Colonic mucosa (tissue), 4 donors: ENCODE measurements around the gene PLK2. TPM values are rescaled to one million over a fixed set of nuclear protein-coding genes. Genes with fewer than 3 reads are reported as not detected.

Experiments used
- DNase-seq: peaks from one replicate; pipeline ENCODE4 v3.0.0-alpha.2; 2020
- H3K27ac ChIP-seq: fragments of 200-600 bp; one replicate; pipeline ENCODE4 v1.8.0; 2021
- H3K27me3 ChIP-seq: fragments of 200-600 bp; one replicate; pipeline ENCODE4 v1.8.0; 2021
- H3K36me3 ChIP-seq: fragments of 200-600 bp; one replicate; pipeline ENCODE4 v1.8.0; 2021
- H3K4me1 ChIP-seq: fragments of 200-600 bp; one replicate; pipeline ENCODE4 v1.8.0; 2021; ENCODE audit warnings: mild to moderate bottlenecking
- H3K4me3 ChIP-seq: fragments of 200-600 bp; one replicate; pipeline ENCODE4 v1.8.0; 2021
- H3K9ac ChIP-seq, 2 donors: one replicate each; pipeline ENCODE4 v1.7.0; 2013; ENCODE audit warnings: control low read depth in 2 of 2, low read depth in 2 of 2, low read length in 2 of 2
- H3K9me3 ChIP-seq: fragments of 200-600 bp; one replicate; pipeline ENCODE4 v1.8.0; 2021
- CTCF ChIP-seq: fragments of 200-600 bp; IDR thresholded peaks from one replicate; pipeline ENCODE4 v1.8.0; 2022; ENCODE audit warnings: antibody characterized with exemption, mild to moderate bottlenecking
- intact Hi-C: fragments of 100-400 bp; cut with DNase I; formaldehyde crosslinking; loops from one replicate; pipeline ENCODE4 v1.14.1; 2022
- total RNA-seq, 2 donors: library from RNA; stranded (reverse); fragmentation: NEBNext Ultra II Directional in 1 of 2; extraction: Animal tissue kit (Norgen Biotek cat#: 25700) in 1 of 2; gene quantifications; one replicate each; pipeline ENCODE4 v1.2.1, GENCODE V29; 2021
- donor health status: healthy.
- donor health status: DM: no; HTN: no; CAD: no.
- donor health status: DM: no; HTN: no; CAD: no.

Gene PLK2
- total RNA-seq, 2 donors from 2014 or later, result 21.8 to 28.3 TPM

DNA sequence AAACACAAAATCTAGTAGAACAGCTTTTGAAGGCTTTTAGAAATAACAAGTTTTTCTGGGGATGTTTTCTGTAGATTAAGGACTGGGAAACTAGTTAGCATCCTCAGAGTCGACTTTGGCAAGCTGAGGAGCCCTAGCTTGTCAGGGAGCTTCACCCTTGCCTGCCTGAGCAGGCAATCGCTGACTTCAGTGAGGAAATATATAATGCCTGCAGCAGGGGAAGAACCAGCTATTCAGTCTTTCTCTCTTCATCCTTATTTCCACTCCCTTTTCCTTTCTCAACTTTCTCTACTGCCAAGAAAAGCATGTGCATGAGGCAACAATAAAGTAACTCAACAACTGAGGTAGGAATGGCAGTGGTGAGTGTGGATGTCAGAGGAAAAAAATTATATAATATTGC is 54.7 kb downstream of the PLK2 start:
- Histone ChIP-seq H3K27me3 (no peaks in the 10 kb centered on the region), H3K4me3 (no peak overlapping the region), H3K9ac (no peak overlapping the region), H3K27ac (no peak overlapping the region), H3K4me1 (no peaks in the 10 kb centered on the region), H3K36me3 (no peaks in the 10 kb centered on the region), H3K9me3 (no peaks in the 10 kb centered on the region)
- no peak for DNase-seq
- TF ChIP-seq CTCF, result no peak
- intact Hi-C loops, result no loop called here

- H3K4me3 ChIP-seq, result no peak overlapping the region
- no peaks in the 10 kb centered on the region for H3K36me3 ChIP-seq
- no peaks in the 10 kb centered on the region for H3K27me3 ChIP-seq
- no peaks in the 10 kb centered on the region for H3K9me3 ChIP-seq
- TF ChIP-seq CTCF, result no peak
- H3K4me1 ChIP-seq, result no peaks in the 10 kb centered on the region
- no peak for DNase-seq
- no peak overlapping the region for H3K9ac ChIP-seq
- intact Hi-C loops, result no loop called here
- H3K27ac ChIP-seq, result no peak overlapping the region
Measured at GRCh38 chr5:58404734-58405133, 55.2 kb downstream of the PLK2 start.

Other genes with a start within 250 kb of the PLK2 start
- gene GAPT, start 31.3 kb upstream of the PLK2 start, total RNA-seq, result 1 to 10 TPM in 1 of 2 donors, under 1 TPM in 1; 0.69 to 1.3 TPM
- 1 to 10 TPM; 1.1 to 1.2 TPM for gene RAB3C, start 123.0 kb upstream of the PLK2 start, total RNA-seq